ENCODE data around the gene PCBP2.
A peak's percentile ranks its signal among the peaks of the same experiment; 100 is the strongest.
"Not testable (repeated sequence)": the region's sequence is repeated elsewhere in the genome, so short reads cannot be mapped to it uniquely, and the experiment has no call there.

The PCBP2 gene

DNA sequence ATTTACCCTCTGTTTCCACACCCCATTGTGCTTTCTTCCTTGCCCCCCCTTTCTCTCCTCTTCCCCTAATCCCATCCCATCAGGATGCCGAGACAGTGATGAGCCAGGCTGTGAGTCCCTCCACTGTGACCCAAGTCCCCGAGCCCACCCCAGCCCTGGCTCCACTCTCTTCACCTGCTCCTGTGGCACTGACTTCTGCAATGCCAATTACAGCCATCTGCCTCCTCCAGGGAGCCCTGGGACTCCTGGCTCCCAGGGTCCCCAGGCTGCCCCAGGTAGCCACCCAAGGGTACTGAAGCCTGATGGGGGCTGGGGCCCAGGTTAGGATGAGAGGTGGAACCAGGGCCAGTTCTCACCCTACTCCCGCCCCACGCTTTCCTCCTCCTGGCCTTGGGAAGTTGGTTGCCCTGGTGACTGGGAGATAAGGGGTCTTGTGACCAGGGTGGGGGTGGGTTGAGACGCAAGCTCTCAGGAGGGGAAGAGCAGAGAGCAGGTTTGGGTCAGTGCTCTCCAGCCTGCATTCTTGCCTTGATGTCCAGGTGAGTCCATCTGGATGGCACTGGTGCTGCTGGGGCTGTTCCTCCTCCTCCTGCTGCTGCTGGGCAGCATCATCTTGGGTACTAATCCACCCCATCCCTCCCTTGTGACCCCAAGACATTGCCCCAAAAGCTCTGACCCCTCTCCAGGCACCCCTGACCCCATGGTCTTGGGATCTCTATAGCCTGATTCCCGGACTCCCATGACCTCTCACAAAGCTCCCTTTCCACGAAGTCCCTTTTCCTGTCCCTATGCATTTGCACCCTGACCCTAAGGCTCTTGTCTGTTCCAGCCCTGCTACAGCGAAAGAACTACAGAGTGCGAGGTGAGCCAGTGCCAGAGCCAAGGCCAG is 27.0 kb upstream of the PCBP2 start:
- Histone ChIP-seq H3K4me1 (ENCODE audit: control insufficient read depth, insufficient read depth, low read length) (peaks cover 4% of the 10 kb centered on the region), H3K36me3 (ENCODE audit: control insufficient read depth, insufficient read depth, low read length) (no peaks in the 10 kb centered on the region), H3K27me3 (ENCODE audit: control insufficient read depth, insufficient read depth, low read length) (no peaks in the 10 kb centered on the region), H3K27ac (ENCODE audit: low read depth, low read length) (no peak overlapping the region), H3K9ac (ENCODE audit: low read length) (no peak overlapping the region), H3K4me3 (ENCODE audit: low read length) (no peak overlapping the region)

DNA sequence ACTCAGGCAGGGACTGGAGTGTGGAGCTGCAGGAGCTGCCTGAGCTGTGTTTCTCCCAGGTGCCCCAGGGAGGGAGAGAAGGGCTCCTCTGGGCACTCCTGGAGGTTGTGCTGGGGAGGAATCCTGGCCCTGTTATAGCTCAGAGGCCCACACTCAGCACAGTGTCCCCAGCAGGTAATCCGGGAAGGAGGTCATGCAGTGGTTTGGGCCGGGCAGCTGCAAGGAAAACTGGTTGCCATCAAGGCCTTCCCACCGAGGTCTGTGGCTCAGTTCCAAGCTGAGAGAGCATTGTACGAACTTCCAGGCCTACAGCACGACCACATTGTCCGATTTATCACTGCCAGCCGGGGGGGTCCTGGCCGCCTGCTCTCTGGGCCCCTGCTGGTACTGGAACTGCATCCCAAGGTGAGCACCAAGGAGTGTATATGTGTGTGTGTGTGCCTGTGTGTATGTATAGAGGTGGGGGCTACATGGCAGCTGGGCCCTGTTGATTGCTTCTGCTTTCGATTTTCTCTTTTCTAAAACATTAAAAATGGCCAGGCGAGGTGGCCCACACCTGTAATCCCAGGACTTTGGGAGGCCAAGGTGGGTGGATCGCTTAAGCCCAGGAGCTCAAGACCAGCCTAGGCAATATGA is 26.3 kb upstream of the PCBP2 start:
- H3K27ac ChIP-seq (ENCODE audit: low read depth, low read length), result no peak overlapping the region
- H3K9ac ChIP-seq (ENCODE audit: low read length), result no peak overlapping the region
- H3K27me3 ChIP-seq (ENCODE audit: control insufficient read depth, insufficient read depth, low read length), result no peaks in the 10 kb centered on the region
- H3K4me3 ChIP-seq (ENCODE audit: low read length), result no peak overlapping the region
- H3K4me1 ChIP-seq (ENCODE audit: control insufficient read depth, insufficient read depth, low read length), result peaks cover 4% of the 10 kb centered on the region
- H3K36me3 ChIP-seq (ENCODE audit: control insufficient read depth, insufficient read depth, low read length), result no peaks in the 10 kb centered on the region

DNA sequence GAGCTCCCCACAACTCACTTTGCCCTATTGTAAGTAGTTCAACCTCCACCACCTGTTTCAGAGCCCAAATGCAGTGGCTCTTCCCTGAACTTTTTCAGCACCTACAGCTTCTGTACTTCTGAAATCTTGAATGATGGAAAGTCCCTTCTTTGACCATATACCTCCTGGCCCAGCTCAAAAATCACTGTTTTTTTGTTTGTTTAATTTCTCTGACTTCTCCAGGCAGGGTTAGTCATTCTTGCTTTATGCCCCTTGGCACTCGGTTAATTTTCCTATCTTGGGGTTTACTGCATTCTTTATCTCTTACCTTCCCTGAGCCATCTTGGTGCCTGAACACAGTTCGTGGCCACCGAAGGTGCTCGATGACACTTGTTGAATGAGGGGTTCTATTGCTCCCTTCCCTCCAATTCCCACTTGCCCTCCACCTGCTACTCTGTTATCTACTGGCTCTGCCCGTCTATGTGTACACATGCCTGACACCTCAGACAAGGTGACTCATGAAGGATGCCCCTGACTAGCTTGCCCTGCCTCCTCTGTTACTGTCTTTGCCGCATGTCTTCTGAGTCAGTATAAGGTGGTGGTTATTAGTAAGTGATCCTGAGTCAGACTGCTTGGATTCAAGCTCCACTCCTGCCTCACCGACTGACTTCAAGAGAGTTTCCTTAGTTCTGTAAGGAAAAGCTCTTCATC is 23.9 kb upstream of the PCBP2 start:
- Histone ChIP-seq H3K4me1 (ENCODE audit: control insufficient read depth, insufficient read depth, low read length) (no peaks in the 10 kb centered on the region), H3K27me3 (ENCODE audit: control insufficient read depth, insufficient read depth, low read length) (no peaks in the 10 kb centered on the region), H3K4me3 (ENCODE audit: low read length) (no peak overlapping the region), H3K36me3 (ENCODE audit: control insufficient read depth, insufficient read depth, low read length) (no peaks in the 10 kb centered on the region), H3K9ac (ENCODE audit: low read length) (no peak overlapping the region), H3K27ac (ENCODE audit: low read depth, low read length) (no peak overlapping the region)

DNA sequence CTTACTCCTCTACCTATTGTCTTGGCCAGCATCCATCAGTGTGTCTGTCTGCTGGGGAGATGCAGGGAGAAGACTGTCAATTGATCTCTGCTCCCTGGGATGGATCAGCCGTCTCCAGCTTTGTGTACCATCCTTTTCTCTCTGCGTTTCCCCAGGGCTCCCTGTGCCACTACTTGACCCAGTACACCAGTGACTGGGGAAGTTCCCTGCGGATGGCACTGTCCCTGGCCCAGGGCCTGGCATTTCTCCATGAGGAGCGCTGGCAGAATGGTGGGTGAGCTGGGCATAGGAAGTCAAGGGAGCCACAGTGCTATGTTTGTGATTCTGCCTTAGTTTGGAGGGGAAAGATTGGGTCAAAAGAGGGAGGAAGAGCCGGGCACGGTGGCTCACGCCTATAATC is 23.2 kb upstream of the PCBP2 start:
- no peaks in the 10 kb centered on the region for H3K27me3 ChIP-seq (ENCODE audit: control insufficient read depth, insufficient read depth, low read length)
- H3K36me3 ChIP-seq (ENCODE audit: control insufficient read depth, insufficient read depth, low read length), result no peaks in the 10 kb centered on the region
- H3K4me3 ChIP-seq (ENCODE audit: low read length), result no peak overlapping the region
- no peak overlapping the region for H3K9ac ChIP-seq (ENCODE audit: low read length)
- H3K27ac ChIP-seq (ENCODE audit: low read depth, low read length), result no peak overlapping the region
- H3K4me1 ChIP-seq (ENCODE audit: control insufficient read depth, insufficient read depth, low read length), result no peaks in the 10 kb centered on the region

DNA sequence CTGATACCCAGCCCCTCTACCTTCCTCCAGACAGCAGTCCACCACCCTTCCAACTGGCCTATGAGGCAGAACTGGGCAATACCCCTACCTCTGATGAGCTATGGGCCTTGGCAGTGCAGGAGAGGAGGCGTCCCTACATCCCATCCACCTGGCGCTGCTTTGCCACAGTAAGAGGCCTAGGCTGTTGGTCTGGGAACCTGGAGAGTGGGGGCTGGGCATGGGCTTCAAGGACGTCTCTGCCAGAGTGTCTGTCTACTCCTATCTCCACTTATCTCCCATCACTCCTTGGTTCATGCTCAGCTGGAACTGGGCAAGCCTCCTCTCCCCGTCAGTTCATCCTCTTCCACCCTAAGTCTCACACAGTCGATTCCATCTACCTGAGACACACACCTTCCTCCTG is 21.8 kb upstream of the PCBP2 start:
- Histone ChIP-seq H3K27ac (ENCODE audit: low read depth, low read length) (no peak overlapping the region), H3K4me1 (ENCODE audit: control insufficient read depth, insufficient read depth, low read length) (no peaks in the 10 kb centered on the region), H3K36me3 (ENCODE audit: control insufficient read depth, insufficient read depth, low read length) (no peaks in the 10 kb centered on the region), H3K27me3 (ENCODE audit: control insufficient read depth, insufficient read depth, low read length) (no peaks in the 10 kb centered on the region), H3K4me3 (ENCODE audit: low read length) (no peak overlapping the region), H3K9ac (ENCODE audit: low read length) (no peak overlapping the region)

DNA sequence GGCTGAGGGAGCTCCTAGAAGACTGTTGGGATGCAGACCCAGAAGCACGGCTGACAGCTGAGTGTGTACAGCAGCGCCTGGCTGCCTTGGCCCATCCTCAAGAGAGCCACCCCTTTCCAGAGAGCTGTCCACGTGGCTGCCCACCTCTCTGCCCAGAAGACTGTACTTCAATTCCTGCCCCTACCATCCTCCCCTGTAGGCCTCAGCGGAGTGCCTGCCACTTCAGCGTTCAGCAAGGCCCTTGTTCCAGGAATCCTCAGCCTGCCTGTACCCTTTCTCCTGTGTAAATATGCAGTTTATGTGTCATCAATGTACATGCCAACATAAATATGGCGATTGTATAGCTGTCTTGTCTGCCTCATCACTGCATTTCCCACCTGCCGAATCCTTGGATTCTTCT is 20.7 kb upstream of the PCBP2 start:
- Histone ChIP-seq H3K36me3 (ENCODE audit: control insufficient read depth, insufficient read depth, low read length) (no peaks in the 10 kb centered on the region), H3K27ac (ENCODE audit: low read depth, low read length) (no peak overlapping the region), H3K4me3 (ENCODE audit: low read length) (no peak overlapping the region), H3K27me3 (ENCODE audit: control insufficient read depth, insufficient read depth, low read length) (no peaks in the 10 kb centered on the region), H3K9ac (ENCODE audit: low read length) (no peak overlapping the region), H3K4me1 (ENCODE audit: control insufficient read depth, insufficient read depth, low read length) (no peaks in the 10 kb centered on the region)

DNA sequence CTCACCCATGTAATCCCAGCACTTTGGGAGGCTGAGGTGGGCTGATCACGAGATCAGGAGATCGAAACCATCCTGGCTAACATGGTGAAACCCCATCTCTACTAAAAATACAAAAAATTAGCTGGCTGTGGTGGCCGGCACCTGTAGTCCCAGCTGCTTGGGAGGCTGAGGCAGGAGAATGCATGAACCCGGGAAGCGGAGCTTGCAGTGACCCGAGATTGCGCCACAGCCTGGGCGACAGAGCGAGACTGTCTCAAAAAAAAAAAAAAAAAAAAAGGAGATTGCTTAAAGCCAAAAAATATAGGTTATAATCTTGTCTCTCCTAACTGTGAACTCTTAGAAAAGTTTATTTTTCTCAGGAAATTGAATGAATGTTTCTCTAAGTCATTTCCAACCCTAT is 16.6 kb upstream of the PCBP2 start:
- not testable (repeated sequence) for H3K27me3 ChIP-seq (ENCODE audit: control insufficient read depth, insufficient read depth, low read length); H3K36me3 ChIP-seq (ENCODE audit: control insufficient read depth, insufficient read depth, low read length); H3K4me1 ChIP-seq (ENCODE audit: control insufficient read depth, insufficient read depth, low read length); H3K9ac ChIP-seq (ENCODE audit: low read length); H3K4me3 ChIP-seq (ENCODE audit: low read length); H3K27ac ChIP-seq (ENCODE audit: low read depth, low read length)

DNA sequence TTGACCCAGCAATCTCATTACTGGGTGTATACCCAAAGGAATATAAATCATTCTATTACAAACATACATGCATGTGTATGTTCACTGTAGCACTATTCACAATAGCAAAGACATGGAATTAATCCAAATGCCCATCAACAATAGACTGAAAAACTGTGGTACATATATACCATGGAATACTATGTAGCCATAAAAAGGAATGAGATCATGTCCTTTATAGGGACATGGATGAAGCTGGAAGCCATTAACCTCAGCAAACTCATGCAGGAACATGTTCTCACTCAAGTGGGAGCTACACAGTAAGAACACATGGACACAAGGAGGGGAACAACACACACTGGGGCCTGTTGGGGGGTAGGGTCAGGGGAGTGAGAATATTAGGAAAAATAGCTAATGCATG is 12.3 kb upstream of the PCBP2 start:
- not testable (repeated sequence) for H3K9ac ChIP-seq (ENCODE audit: low read length); H3K27ac ChIP-seq (ENCODE audit: low read depth, low read length); H3K27me3 ChIP-seq (ENCODE audit: control insufficient read depth, insufficient read depth, low read length); H3K36me3 ChIP-seq (ENCODE audit: control insufficient read depth, insufficient read depth, low read length); H3K4me1 ChIP-seq (ENCODE audit: control insufficient read depth, insufficient read depth, low read length); H3K4me3 ChIP-seq (ENCODE audit: low read length)

DNA sequence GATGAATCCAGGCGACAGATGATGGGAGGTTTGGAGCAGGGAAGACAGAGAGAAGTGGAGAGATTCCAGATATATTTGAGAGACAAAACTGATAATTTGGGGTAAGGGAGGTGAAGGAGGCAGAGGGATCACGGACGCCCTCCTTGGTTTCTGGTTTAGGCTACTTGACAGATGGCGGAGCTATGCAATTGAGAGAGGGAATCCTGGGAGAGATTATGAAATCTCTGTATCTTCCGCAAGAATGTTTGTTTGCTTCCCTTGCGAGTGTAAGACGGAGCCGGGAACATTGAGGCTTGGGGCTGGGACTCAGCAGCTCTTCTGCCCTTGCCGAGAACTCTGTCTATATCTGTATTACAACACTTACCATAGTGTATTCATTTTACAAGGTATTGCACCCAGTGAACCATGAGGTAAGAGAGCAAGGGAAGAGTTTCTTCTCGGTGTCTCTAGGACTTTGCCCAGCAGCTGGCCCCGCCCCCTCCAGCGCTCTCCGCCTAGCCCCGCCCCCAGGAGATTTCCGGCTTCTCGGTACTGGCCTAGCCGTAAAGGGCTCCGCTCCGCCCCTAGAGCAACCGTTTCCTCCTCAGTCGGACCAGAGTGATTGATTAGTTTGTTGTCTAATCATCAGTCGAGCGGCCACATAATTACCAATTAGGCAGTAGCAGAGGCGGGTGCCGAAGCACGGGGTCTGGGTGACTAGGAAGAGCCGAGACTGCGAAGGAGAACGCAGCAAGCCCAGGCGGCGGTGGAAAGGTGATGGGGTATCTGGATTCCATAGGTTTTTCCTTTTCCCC is 10.7 kb upstream of the PCBP2 start, which contains the start of gene PRR13:
Gene PRR13 (plus strand): TSS at position 695 of the 794 bp plus-strand sequence. CDS start 981 bp downstream, outside the sequence.
- Histone ChIP-seq H3K4me1 (ENCODE audit: control insufficient read depth, insufficient read depth, low read length) (peaks cover 6% of the 10 kb centered on the region), H3K36me3 (ENCODE audit: control insufficient read depth, insufficient read depth, low read length) (no peaks in the 10 kb centered on the region)

DNA sequence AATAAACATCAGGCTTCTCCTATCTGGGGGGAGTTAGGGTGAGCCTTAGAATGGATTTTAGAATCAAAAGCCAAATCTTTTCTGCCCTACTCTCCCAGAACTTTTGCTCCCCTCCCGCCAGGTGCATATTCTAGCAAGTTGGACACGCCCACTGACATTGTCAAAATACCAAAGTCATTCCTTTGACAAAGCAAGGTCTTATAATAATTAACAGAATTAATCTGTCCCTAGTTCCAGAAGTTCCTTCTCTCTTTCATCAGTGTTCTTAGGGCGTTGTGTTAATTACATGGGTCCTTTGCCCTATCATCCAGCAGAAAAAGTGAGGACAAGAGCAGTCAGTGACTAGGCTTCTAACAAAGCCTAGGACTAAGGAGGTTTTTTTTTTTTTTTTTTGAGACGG is 7.9 kb upstream of the PCBP2 start:
- peaks cover 6% of the 10 kb centered on the region for H3K4me1 ChIP-seq (ENCODE audit: control insufficient read depth, insufficient read depth, low read length)
- H3K27ac ChIP-seq (ENCODE audit: low read depth, low read length), result no peak overlapping the region
- no peak overlapping the region for H3K9ac ChIP-seq (ENCODE audit: low read length)
- no peaks in the 10 kb centered on the region for H3K27me3 ChIP-seq (ENCODE audit: control insufficient read depth, insufficient read depth, low read length)
- peaks cover 3% of the 10 kb centered on the region for H3K36me3 ChIP-seq (ENCODE audit: control insufficient read depth, insufficient read depth, low read length)
- no peak overlapping the region for H3K4me3 ChIP-seq (ENCODE audit: low read length)

More for the DNA sequence above, 10.7 kb upstream of the PCBP2 start, which contains the start of gene PRR13:
- H3K9ac ChIP-seq (ENCODE audit: low read length), result peak within 1 kb of the TSS; percentile 88
- H3K4me3 ChIP-seq (ENCODE audit: low read length), result peak within 1 kb of the TSS; percentile 91
- H3K27me3 ChIP-seq (ENCODE audit: control insufficient read depth, insufficient read depth, low read length), result no peaks in the 10 kb centered on the region
- H3K27ac ChIP-seq (ENCODE audit: low read depth, low read length), result peak within 1 kb of the TSS; percentile 87

DNA sequence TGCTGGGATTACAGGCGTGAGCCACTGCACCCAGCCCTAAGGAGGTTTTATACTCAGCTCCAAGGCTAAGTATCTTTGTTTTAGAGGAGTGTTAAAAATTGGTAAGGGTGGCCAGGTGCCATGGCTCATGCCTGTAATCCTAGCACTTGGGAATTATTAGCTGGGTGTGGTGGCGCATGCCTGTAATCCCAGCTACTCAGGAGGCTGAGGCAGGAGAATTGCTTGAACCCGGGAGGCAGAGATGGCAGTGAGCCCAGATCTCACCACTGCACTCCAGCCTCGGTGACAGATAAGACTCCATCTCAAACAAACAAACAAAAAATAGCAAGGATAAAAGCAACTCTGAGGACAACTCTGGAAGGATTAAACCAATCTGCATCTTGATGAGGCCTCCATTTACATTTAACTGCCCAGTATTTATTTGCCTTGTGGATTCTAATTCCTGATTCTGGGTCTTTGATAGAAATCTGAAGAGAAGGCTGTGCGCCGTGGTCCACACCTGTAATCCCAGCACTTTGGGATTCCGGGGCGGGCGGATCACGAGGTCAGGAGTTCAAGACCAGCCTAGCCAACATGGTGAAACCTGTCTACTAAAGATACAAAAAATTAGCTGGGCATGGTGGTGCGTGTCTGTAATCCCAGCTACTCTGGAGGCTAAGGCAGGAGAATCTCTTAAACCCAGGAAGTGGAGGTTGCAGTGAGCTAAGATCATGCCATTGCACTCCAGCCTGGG is 7.1 kb upstream of the PCBP2 start:
- H3K4me1 ChIP-seq (ENCODE audit: control insufficient read depth, insufficient read depth, low read length); H3K27ac ChIP-seq (ENCODE audit: low read depth, low read length); H3K9ac ChIP-seq (ENCODE audit: low read length); H3K4me3 ChIP-seq (ENCODE audit: low read length); H3K27me3 ChIP-seq (ENCODE audit: control insufficient read depth, insufficient read depth, low read length); H3K36me3 ChIP-seq (ENCODE audit: control insufficient read depth, insufficient read depth, low read length): not testable (repeated sequence)

Measured in rectal smooth muscle tissue (tissue), 1 donor.